Retina (tissue), 1 donor: ENCODE measurements around the gene TRDMT1.

ENCODE experiments used
- DNase-seq: peaks from one replicate; pipeline ENCODE4 v3.0.0-alpha.2; 2016

The TRDMT1 gene

GRCh38 chr10:17200912-17201793, at the start of gene TRDMT1:
TRDMT1 (minus strand) TSS chr10:17201672; CDS start chr10:17201634, 38 bp downstream.
- peak; percentile 98 for DNase-seq

- no peak for DNase-seq
These were observed 49.3 kb upstream of the TRDMT1 start for GRCh38 chr10:17250736-17251135.

GRCh38 chr10:17249820-17250219, 48.3 kb upstream of the TRDMT1 start:
- DNase-seq = no peak

- DNase-seq = no peak
These were observed 47.5 kb upstream of the TRDMT1 start for GRCh38 chr10:17248964-17249363.

- DNase-seq = no peak
These were observed 45.7 kb upstream of the TRDMT1 start for GRCh38 chr10:17247210-17247609.

- DNase-seq = no peak
These were observed 43.4 kb upstream of the TRDMT1 start for GRCh38 chr10:17244700-17245365.

GRCh38 chr10:17241611-17242333, 40.3 kb upstream of the TRDMT1 start:
- DNase-seq = no peak

GRCh38 chr10:17240616-17241015, 39.1 kb upstream of the TRDMT1 start:
- DNase-seq = no peak

- DNase-seq = no peak
These were observed 38.6 kb upstream of the TRDMT1 start for GRCh38 chr10:17240096-17240495.

- DNase-seq = no peak
These were observed 38.0 kb upstream of the TRDMT1 start for GRCh38 chr10:17239345-17240085.

GRCh38 chr10:17238445-17239291, 37.2 kb upstream of the TRDMT1 start:
- DNase-seq = no peak

GRCh38 chr10:17237915-17238444, 36.5 kb upstream of the TRDMT1 start:
- DNase-seq = no peak

- no peak for DNase-seq
These were observed 35.7 kb upstream of the TRDMT1 start for GRCh38 chr10:17237149-17237527.

- DNase-seq = no peak
These were observed 35.1 kb upstream of the TRDMT1 start for GRCh38 chr10:17236468-17237148.

GRCh38 chr10:17235136-17235535, 33.7 kb upstream of the TRDMT1 start:
- DNase-seq = no peak

GRCh38 chr10:17234431-17234945, 33.0 kb upstream of the TRDMT1 start:
- no peak for DNase-seq

- DNase-seq = no peak
These were observed 32.0 kb upstream of the TRDMT1 start for GRCh38 chr10:17233286-17233991.

- no peak for DNase-seq
These were observed 30.9 kb upstream of the TRDMT1 start for GRCh38 chr10:17232276-17232960.

- no peak for DNase-seq
These were observed 30.3 kb upstream of the TRDMT1 start for GRCh38 chr10:17231788-17232187.
